Measurements from ENCODE around the gene RNF111.
"Not testable (repeated sequence)": the region's sequence is repeated elsewhere in the genome, so short reads cannot be mapped to it uniquely, and the experiment has no call there.

The RNF111 gene

GRCh38 chr15:58987491-58988005 lies at the start of gene RNF111:
RNF111 (plus strand) TSS chr15:58987663; CDS start chr15:59030823, 43,160 bp downstream.
- DNase-seq, result peak; percentile 81

DNA sequence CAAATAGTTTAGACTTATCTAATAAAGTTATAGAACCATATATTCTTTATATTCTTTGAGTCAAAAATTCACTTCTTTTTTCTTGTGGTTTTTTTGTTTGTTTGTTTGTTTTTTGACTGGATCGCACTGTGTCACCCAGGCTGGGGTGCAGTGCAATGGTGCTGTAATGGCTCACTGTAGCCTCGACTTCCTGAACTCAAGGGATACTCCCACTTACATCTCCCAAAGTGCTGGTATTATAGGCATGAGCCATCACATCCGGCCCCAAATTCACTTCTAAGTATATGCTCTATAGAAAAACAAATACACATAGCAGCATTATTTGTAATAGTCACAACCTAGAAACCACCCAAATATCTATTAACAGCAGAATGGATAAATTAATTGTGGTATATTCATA lies 40.3 kb upstream of the RNF111 start:
- DNase-seq, result no peak

DNA sequence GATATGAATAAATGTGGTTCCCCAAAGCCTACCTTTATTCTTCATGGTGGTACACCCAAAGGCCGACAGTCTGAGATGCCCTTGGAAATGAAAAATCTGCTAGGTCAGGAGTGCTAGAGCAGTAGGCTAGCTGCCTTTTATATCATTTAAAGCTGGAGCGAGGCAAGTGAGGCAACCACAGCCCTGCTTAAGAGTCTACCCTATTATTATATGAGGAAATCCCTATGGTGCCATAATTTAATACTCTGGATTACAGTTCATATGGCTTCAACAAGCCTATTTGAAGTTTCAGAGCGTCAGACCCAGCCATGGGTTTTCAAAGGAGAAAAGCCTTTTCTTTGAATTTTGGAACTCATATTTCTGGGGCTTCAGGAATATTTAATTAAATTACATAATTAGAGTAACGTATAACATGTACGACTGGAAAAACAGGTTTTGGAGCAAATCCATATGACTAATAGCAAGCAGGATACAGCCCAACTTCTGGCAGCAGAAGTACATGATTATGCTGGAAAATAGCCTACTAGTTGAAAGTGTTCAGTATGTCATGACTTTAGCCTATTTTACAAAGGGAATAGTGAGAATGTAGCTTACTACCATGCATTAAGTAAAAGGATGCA lies 36.0 kb upstream of the RNF111 start:
- no peak for DNase-seq

DNA sequence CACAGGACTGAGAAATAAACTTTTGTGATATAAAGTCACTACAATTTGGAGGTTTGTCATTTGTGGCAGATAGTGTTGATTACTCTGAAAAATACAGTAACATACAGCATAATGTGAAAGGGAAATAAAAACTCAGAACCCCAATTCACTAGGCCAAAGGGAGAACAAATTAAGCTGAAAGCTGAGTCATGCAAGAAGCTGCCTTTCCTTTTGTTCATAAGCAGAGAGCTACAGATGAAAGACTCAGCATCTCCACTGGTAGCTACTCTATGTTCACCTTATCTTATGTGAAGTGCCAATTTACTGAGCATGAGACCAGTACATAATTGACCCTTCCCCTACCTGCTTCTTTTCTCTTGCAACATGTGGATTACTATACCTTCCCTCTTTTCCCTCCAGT lies 34.7 kb upstream of the RNF111 start:
- DNase-seq, result no peak

GRCh38 chr15:58957101-58957973 lies 30.1 kb upstream of the RNF111 start:
- peak; percentile 46 for DNase-seq

GRCh38 chr15:58958811-58959210 lies 28.7 kb upstream of the RNF111 start:
- DNase-seq, result no peak

- no peak for DNase-seq
These were observed 25.3 kb upstream of the RNF111 start for GRCh38 chr15:58962136-58962535.

GRCh38 chr15:58962662-58963565 lies 24.5 kb upstream of the RNF111 start:
- no peak for DNase-seq

- DNase-seq, result no peak
These were observed 20.8 kb upstream of the RNF111 start for GRCh38 chr15:58966698-58967097.

DNA sequence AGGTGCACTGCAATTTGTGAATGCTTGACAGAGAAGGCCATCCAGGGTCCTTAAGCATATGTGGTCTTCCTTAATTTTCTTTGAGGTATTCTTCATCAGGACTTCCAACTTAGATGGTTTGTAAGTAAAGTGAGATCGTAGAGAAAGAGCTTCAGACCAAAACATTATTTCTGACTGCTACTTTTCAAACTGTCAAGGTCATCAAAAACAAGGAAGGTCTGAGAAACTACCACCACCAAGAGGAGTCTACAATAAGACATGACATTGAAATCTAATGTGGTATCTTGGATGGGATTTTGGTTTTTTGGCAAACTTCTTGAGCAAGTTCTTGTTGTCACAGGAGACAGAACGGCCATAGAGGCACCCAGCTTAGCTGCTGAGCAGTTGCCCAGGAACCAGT lies 20.0 kb upstream of the RNF111 start:
- no peak for DNase-seq

DNA sequence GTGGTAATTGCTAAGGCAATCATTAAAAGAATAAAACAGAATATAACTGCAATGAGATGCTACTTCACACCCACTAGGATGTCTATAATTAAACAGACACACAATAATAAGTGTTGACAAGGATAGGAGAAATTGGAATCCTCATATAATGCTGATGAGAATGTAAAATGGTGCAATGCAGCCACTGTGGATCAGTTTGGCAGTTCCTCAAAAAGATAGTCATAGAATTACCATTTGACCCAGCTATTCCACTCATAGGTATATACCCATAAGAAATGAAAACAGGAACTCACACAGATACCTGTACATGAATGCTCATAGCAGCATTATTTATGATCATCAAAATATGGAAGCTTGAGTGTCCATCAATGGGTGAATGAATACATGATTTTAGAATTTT lies 9.6 kb upstream of the RNF111 start:
- no peak for DNase-seq

GRCh38 chr15:58980351-58980939 lies 7.0 kb upstream of the RNF111 start:
- DNase-seq, result no peak

DNA sequence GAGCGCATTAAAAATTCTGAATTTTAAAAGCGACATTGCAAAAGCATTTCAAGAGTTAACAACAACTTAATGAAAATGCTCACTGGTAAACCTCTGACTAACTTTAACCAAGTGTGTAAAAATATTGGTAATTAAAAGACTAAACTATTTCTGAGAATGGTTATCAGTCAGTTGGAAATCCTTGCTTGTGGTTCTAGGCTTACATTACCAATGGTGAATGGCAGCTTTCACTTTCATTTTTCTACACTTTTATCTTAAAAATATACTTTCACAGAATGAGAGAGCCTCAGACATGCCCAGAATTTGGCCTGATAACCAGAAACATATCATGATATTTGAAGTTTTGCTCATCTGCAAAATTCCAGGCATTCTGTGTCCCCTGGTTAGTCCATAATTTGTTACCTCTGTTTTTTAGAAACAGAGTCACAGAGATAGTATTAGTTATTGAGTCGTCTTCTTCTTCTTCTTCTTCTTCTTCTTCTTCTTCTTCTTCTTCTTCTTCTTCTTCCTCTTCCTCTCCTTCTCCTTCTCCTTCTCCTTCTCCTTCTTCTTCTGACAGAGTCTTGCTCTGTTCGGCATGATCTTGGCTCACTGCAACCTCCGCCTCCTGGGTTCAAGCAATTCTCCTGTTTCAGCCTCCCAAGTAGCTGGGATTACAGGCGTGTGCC lies 5.5 kb upstream of the RNF111 start:
- no peak for DNase-seq

GRCh38 chr15:58983261-58983660 lies 4.2 kb upstream of the RNF111 start:
- no peak for DNase-seq

GRCh38 chr15:58985443-58985842 lies 2.0 kb upstream of the RNF111 start:
- DNase-seq, result no peak

DNA sequence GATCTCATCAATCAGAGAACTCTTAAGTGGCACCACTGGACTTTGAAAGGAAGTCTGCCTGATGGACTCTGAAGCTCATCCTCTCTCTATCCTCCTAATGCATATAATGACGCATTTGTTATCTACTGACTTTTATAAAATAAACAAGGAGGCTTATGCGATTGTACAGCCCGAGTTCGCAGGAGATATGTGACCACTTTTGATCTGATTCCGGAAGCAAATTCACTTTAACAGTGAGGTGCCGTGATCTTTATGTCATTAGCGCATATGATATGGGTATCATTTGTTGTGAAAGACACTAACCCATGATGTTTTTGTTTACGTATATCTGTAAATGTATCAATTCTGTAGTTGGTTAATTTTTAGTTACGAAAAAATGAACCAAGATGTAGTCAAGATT lies 427 bp upstream of the RNF111 start:
- no peak for DNase-seq

DNA sequence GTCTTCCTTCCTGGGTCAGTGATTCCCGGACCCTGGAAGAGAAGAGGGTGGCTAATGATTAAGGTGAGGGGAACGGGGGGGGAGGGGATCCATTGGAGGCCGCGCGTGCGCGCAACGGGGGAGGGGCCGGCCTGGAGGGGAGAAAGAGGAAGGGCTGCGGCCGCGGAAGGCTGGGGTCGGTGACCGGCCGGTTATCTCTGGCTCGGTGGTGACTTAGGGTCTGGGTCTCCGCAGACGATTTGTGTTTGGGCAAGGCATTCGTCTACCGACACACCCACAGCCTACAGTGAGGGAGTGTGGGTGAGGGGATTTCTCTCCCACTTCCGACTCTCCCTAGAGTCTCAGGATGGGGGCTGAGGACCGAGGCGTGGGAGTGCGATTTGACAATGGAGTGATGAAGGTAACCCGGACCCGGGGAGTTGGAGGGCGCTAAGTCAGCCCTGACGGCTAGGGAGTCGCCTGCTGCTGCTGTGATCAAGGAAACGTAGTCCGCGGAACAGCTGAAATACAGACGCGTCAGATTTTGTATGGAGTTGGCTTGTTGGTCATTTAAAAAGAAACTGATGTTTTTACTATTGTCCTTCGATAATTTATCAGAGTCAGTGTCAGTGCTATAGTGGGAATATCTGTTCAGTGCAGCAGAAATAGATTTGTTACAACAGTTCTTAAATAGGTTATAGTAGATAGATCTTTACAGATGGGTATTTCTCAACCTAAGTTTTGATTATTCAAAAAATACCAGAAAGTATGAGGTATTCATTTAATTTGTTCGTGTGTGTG lies 733 bp downstream of the RNF111 start:
- DNase-seq, result peak; percentile 70

- DNase-seq, result no peak
These were observed 4.7 kb downstream of the RNF111 start for GRCh38 chr15:58992181-58992580.

GRCh38 chr15:58994906-58995453 lies 7.5 kb downstream of the RNF111 start:
- no peak for DNase-seq

DNA sequence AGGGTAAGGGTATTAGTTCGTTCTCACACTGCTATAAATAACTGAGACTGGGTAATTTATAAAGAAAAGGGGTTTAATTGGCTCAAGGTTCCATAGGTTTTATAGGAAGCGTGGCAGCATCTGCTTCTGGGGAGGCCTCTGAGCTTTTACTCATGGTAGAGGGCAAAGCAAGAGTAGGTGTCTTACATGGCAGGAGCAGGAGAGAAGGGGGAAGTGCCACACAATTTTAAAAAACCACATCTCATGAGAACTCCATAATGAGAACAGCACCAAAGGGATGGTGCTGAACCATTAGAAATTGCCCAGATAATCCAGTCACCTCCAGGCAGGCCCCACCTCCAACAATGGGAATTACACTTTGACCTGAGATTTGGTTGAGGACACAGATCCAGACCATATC lies 12.2 kb downstream of the RNF111 start:
- DNase-seq, result no peak

DNA sequence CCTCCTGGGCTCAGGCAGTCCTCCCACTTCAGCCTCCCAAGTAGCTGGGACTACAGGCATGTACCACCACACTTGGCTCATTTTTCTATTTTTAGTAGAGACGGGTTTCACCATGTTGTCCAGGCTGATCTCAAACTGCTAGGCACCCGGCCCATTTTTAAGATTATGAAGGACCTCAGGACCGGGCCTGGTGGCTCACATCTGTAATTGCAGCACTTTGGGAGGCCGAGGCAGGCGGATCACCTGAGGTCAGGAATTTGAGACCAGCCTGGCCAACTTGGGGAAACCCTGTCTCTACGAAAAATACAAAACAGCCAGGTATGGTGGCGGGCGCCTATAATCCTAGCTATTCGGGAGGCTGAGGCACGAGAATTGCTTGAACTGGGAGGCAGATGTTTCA lies 12.8 kb downstream of the RNF111 start:
- not testable (repeated sequence) for DNase-seq
